ENCODE data around the gene MYO18B. TPM values are rescaled to one million over a fixed set of nuclear protein-coding genes. Genes with fewer than 3 reads are reported as not detected.

Gene MYO18B
- total RNA-seq, 1 donor: 0.31 TPM

GRCh38 chr22:25729016-25729995, 12.7 kb upstream of the MYO18B start:
- no peaks in the 10 kb centered on the region for H3K9me3 ChIP-seq (ENCODE audit: low read depth, low read length)
- H3K27me3 ChIP-seq (ENCODE audit: insufficient read depth, low read length): no peaks in the 10 kb centered on the region

DNA sequence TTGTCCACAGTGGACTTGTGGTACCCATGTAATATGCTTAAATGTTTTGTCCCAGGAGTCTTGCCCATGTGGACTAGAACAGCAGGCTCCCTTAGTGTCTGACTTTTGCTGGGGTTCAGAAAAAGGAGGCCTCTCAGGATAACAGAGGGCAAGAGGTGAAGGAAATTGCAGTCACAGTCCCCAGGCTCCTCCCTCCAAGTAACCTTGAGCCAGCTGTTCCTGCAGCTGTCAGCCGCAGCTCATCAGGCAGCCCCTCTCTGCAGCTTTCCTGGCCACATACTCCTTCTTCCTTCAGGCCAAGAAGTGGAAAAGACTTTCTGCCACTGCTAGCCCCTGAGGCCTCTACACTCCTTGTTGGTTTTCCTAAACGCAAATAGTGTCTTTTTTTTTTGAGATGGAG, 6.3 kb upstream of the MYO18B start:
- no peaks in the 10 kb centered on the region for H3K27me3 ChIP-seq (ENCODE audit: insufficient read depth, low read length)
- H3K4me1 ChIP-seq (ENCODE audit: insufficient read depth, low read length): no peaks in the 10 kb centered on the region
- H3K9me3 ChIP-seq (ENCODE audit: low read depth, low read length): no peaks in the 10 kb centered on the region
- no peak overlapping the region for H3K4me3 ChIP-seq (ENCODE audit: low read length)

More at GRCh38 chr22:25729016-25729995, 12.7 kb upstream of the MYO18B start:
- Histone ChIP-seq H3K4me3 (ENCODE audit: low read length) (no peak overlapping the region), H3K4me1 (ENCODE audit: insufficient read depth, low read length) (no peaks in the 10 kb centered on the region)

DNA sequence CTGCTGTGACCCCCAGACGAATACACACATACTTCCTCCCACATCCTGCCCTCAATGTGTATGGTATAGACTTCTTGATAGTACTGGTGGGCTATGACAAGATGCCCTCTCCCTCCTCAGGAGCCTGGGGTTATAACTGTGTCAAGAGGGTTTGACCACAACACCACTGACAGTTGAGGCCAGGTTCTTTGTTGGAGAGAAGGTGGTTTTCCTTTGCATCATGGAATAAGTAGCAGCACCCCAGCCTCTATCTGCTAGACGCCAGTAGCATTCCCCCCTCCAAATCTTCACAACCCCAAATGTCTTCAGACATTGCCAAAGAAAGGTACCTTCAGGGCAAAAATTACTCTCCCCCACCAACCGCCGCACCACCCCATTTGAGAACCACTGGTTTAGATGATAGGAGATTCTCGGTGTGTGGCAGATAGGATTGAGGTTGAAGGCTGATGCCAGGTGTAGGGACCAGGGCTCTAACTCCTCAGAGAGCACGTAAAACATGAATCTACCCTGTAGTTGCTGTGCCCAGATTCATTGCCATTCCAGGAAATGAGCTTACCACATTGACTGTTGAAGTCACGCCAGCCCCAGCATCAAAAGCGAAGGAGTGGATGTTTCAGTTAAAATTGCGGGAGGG, 5.5 kb upstream of the MYO18B start:
- H3K9me3 ChIP-seq (ENCODE audit: low read depth, low read length): no peaks in the 10 kb centered on the region
- H3K4me1 ChIP-seq (ENCODE audit: insufficient read depth, low read length): no peaks in the 10 kb centered on the region
- no peak overlapping the region for H3K4me3 ChIP-seq (ENCODE audit: low read length)
- no peaks in the 10 kb centered on the region for H3K27me3 ChIP-seq (ENCODE audit: insufficient read depth, low read length)

DNA sequence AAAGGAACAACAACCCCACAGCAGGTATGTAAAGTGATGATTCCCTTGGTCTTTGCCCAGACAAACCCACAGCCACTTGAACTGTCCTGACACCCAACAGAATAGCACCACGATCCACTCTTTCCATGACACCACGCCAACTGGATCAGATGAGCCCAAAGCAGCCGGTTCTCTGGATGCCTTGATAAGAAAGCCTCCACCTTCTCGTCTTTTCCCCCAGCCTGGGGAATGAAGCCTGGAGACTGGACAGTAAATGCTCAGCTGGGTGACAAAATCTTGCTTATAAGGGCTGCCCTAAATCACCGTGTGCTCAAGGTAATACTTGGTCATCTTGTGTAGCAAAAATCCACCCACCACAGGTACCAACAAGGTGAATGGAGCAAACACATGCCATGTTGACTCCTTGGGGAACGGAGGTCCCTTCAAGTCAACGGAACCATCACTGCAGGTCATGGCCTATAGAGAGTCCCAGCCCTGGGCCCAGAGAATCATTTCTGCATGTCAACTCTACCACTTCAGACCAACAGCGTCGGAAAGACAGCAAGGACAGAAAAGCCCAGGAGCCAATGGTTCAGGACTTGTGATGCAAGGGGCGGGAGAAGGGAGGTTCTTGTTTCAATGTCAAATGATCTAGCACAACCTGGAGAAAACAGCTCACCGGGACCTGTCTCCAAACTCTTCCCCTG, 2.2 kb upstream of the MYO18B start:
- Histone ChIP-seq H3K27me3 (ENCODE audit: insufficient read depth, low read length) (no peaks in the 10 kb centered on the region), H3K4me3 (ENCODE audit: low read length) (no peak overlapping the region), H3K4me1 (ENCODE audit: insufficient read depth, low read length) (no peaks in the 10 kb centered on the region), H3K9me3 (ENCODE audit: low read depth, low read length) (no peaks in the 10 kb centered on the region)

GRCh38 chr22:25742918-25743708, 1.1 kb downstream of the MYO18B start:
- Histone ChIP-seq H3K27me3 (ENCODE audit: insufficient read depth, low read length) (no peaks in the 10 kb centered on the region), H3K4me3 (ENCODE audit: low read length) (no peak overlapping the region), H3K4me1 (ENCODE audit: insufficient read depth, low read length) (no peaks in the 10 kb centered on the region), H3K9me3 (ENCODE audit: low read depth, low read length) (no peaks in the 10 kb centered on the region)

DNA sequence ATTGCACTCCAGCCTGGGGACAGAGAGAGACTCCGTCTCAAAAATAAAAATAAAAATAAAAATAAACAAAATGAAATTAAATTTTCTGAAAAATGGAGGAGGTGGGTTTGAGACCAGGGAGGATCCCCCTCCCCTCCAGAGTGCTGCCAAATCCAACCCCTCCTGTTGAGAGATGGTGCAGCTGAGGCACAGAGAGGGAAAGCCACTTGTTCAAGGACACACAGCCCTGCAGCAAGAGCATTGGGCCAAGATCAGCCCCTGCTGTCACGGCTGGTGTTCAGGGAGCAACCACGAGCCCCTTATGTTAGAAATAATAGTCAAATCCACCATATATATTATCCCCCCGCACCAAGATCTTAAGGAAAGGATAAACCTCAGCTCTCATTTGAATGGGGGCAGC, 2.7 kb downstream of the MYO18B start:
- no peaks in the 10 kb centered on the region for H3K4me1 ChIP-seq (ENCODE audit: insufficient read depth, low read length)
- no peak overlapping the region for H3K4me3 ChIP-seq (ENCODE audit: low read length)
- H3K9me3 ChIP-seq (ENCODE audit: low read depth, low read length): no peaks in the 10 kb centered on the region

GRCh38 chr22:25745341-25746011, 3.5 kb downstream of the MYO18B start:
- Histone ChIP-seq H3K4me1 (ENCODE audit: insufficient read depth, low read length) (no peaks in the 10 kb centered on the region), H3K27me3 (ENCODE audit: insufficient read depth, low read length) (no peaks in the 10 kb centered on the region), H3K4me3 (ENCODE audit: low read length) (no peak overlapping the region), H3K9me3 (ENCODE audit: low read depth, low read length) (no peaks in the 10 kb centered on the region)

More for the DNA sequence above, 2.7 kb downstream of the MYO18B start:
- H3K27me3 ChIP-seq (ENCODE audit: insufficient read depth, low read length): no peaks in the 10 kb centered on the region

DNA sequence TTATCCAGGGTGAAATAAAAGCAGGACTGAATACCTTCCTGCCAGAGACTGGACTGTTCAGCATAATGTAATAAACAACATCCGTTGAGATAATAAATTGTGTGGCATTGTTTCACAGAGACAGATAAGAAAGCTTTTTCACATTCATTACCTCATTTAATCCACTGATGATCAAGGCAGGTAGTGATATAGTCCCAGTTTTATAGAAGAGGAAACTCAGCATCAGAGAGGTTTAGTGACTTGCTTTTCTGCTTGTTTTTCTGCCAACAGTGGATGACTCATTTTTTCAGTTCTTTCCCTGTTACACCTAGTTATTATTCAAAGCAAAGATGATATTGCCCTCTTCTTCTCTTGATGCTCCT, 4.0 kb downstream of the MYO18B start:
- H3K9me3 ChIP-seq (ENCODE audit: low read depth, low read length): no peaks in the 10 kb centered on the region
- no peaks in the 10 kb centered on the region for H3K27me3 ChIP-seq (ENCODE audit: insufficient read depth, low read length)
- H3K4me1 ChIP-seq (ENCODE audit: insufficient read depth, low read length): no peaks in the 10 kb centered on the region
- no peak overlapping the region for H3K4me3 ChIP-seq (ENCODE audit: low read length)

GRCh38 chr22:25747245-25747944, 5.4 kb downstream of the MYO18B start:
- no peaks in the 10 kb centered on the region for H3K27me3 ChIP-seq (ENCODE audit: insufficient read depth, low read length)
- no peak overlapping the region for H3K4me3 ChIP-seq (ENCODE audit: low read length)
- no peaks in the 10 kb centered on the region for H3K4me1 ChIP-seq (ENCODE audit: insufficient read depth, low read length)
- no peaks in the 10 kb centered on the region for H3K9me3 ChIP-seq (ENCODE audit: low read depth, low read length)

- H3K9me3 ChIP-seq (ENCODE audit: low read depth, low read length): no peaks in the 10 kb centered on the region
- H3K4me3 ChIP-seq (ENCODE audit: low read length): no peak overlapping the region
- H3K4me1 ChIP-seq (ENCODE audit: insufficient read depth, low read length): no peaks in the 10 kb centered on the region
- no peaks in the 10 kb centered on the region for H3K27me3 ChIP-seq (ENCODE audit: insufficient read depth, low read length)
Measured at GRCh38 chr22:25748140-25748539, 6.2 kb downstream of the MYO18B start.

GRCh38 chr22:25748704-25749103, 6.7 kb downstream of the MYO18B start:
- Histone ChIP-seq H3K4me3 (ENCODE audit: low read length) (no peak overlapping the region), H3K27me3 (ENCODE audit: insufficient read depth, low read length) (no peaks in the 10 kb centered on the region), H3K4me1 (ENCODE audit: insufficient read depth, low read length) (no peaks in the 10 kb centered on the region), H3K9me3 (ENCODE audit: low read depth, low read length) (no peaks in the 10 kb centered on the region)

DNA sequence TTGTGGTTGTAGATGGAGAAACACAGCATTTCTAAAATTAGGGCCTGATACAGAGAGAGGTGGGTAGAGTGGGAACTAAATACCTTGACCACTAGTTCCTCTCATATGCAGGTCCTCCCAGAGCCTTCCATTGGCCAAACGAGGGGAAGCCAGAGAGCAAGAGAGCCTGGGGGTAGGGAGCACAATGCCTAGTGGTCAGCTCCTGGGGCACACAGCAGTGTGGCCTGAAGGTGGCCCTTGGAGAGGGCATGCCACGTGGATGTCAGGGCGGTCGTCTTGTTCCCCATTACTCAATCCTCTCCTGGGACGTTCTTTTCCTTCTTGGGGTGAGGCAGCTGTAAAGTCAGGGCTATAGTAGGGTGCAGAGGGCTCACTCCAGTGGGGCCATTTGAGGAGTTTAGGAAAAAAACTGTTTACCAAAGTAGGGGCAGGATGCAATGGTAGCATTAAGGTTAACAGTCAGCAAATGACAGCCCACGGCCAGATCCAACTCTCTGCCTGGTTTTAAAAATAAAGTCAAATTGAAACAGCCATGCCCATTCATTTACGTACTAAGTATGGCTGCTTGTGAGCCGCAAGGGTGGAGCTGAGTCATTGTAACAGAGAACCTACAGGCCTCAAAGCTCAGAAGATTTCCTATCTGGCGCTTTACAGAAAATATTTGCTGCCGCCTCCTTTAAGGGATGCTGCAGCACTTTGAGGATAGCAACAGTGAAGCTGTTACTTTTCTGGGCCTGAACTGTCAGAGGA, 7.6 kb downstream of the MYO18B start:
- no peak overlapping the region for H3K4me3 ChIP-seq (ENCODE audit: low read length)
- H3K27me3 ChIP-seq (ENCODE audit: insufficient read depth, low read length): no peaks in the 10 kb centered on the region
- no peaks in the 10 kb centered on the region for H3K4me1 ChIP-seq (ENCODE audit: insufficient read depth, low read length)
- no peaks in the 10 kb centered on the region for H3K9me3 ChIP-seq (ENCODE audit: low read depth, low read length)

DNA sequence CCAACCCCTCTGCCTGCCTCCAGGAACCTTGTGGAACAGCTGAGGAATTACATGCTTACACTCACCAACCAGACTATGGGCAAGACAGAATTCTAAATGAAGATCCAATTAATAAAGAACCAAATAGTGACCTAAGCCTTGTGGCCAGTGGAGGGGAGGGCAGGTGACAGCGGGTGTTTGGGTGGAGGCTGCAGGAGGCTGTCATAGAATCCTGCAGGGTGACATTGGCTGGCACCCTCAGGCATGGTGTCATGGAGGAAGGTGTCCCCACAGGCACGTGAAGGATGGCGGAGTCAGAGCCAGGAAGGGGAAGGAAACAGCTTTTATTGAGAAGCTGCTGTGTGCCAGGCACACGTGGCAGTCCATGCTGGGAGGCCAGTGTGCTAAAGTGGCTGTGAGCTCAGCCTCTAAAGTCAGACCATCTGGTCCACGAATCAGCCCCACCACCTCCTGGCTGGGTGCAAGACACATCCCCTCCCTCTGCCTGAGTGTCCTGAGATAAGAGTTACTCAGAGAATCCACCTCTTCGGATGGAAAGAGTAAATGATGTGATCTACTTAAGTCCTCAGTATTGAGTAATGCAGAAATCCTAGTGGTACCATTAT, 8.7 kb downstream of the MYO18B start:
- Histone ChIP-seq H3K4me3 (ENCODE audit: low read length) (no peak overlapping the region), H3K9me3 (ENCODE audit: low read depth, low read length) (no peaks in the 10 kb centered on the region), H3K27me3 (ENCODE audit: insufficient read depth, low read length) (no peaks in the 10 kb centered on the region), H3K4me1 (ENCODE audit: insufficient read depth, low read length) (no peaks in the 10 kb centered on the region)

All from mononuclear cell (primary cell).